ENCODE results near the gene USP24. TPM values are rescaled to one million over a fixed set of nuclear protein-coding genes. Genes with fewer than 3 reads are reported as not detected.
"Not testable (repeated sequence)": the region's sequence is repeated elsewhere in the genome, so short reads cannot be mapped to it uniquely, and the experiment has no call there.

Gene USP24
- total and polyA plus RNA-seq, 7 experiments from 2014 or later, result 4.7 to 91.4 (median 71.7) TPM

- H3K36me3 ChIP-seq (ENCODE audit: control insufficient read depth in 2 of 3, insufficient read depth in 3 of 3, low read length in 3 of 3); CTCF ChIA-PET; H3K27me3 Mint-ChIP-seq; H3K27ac ChIP-seq (ENCODE audit: low read depth, low read length); H3K4me3 ChIP-seq (ENCODE audit: low read length); intact Hi-C loops (cut with micrococcal nuclease); H3K9me3 ChIP-seq (ENCODE audit: control insufficient read depth in 2 of 3, low read length in 3 of 3); DNase-seq; ATAC-seq; H3K9me3 Mint-ChIP-seq; H3K27me3 ChIP-seq (ENCODE audit: control insufficient read depth in 2 of 2, insufficient read depth in 2 of 2, low read length in 2 of 2): not testable (repeated sequence)
- peaks cover 13 to 22% of the 10 kb centered on the region in 2 donors for H3K4me1 ChIP-seq (ENCODE audit: control insufficient read depth in 2 of 2, insufficient read depth in 2 of 2, low read length in 2 of 2)
- H3K36me3 Mint-ChIP-seq, result peaks cover 5 to 21% (median 16%) of the 10 kb centered on the region in 5 donors
- peak overlapping the region in 1 of 9 donors; percentile 43 for H3K27ac Mint-ChIP-seq
- H3K4me1 Mint-ChIP-seq, result peaks cover 31 to 84% (median 79%) of the 10 kb centered on the region in 7 donors
- POLR2A ChIA-PET, result interaction anchor here (2.0 kb wide), 1 partner anchor 24 kb away, joined by 4 read pairs; the partner anchor contains the start of gene USP24
- H3K4me3 Mint-ChIP-seq, result peak overlapping the region in 1 of 10 donors; percentile 10
Measured at GRCh38 chr1:55191219-55191952, 23.8 kb downstream of the USP24 start.

GRCh38 chr1:55190109-55190508 lies 25.1 kb downstream of the USP24 start:
- ChIA-PET CTCF (interaction anchor here (0.6 kb wide), 1 partner anchor 12 kb away, joined by 3 read pairs; no protein-coding TSS in a partner anchor), POLR2A (interaction anchor here (2.0 kb wide), 1 partner anchor 25 kb away, joined by 4 read pairs; the partner anchor contains the start of gene USP24)
- DNase-seq, result no peak
- Histone ChIP-seq H3K27ac (ENCODE audit: low read depth, low read length) (no peak overlapping the region), H3K27me3 (ENCODE audit: control insufficient read depth in 2 of 2, insufficient read depth in 2 of 2, low read length in 2 of 2) (no peaks in the 10 kb centered on the region), H3K4me3 (ENCODE audit: low read length) (no peak overlapping the region), H3K4me1 (ENCODE audit: control insufficient read depth in 2 of 2, insufficient read depth in 2 of 2, low read length in 2 of 2) (peaks cover 13% of the 10 kb centered on the region in 2 donors), H3K9me3 (ENCODE audit: control insufficient read depth in 2 of 3, low read length in 3 of 3) (no peaks in the 10 kb centered on the region), H3K36me3 (ENCODE audit: control insufficient read depth in 2 of 3, insufficient read depth in 3 of 3, low read length in 3 of 3) (no peaks in the 10 kb centered on the region)
- no peaks in the 10 kb centered on the region for H3K27me3 Mint-ChIP-seq
- no peak for ATAC-seq
- H3K9me3 Mint-ChIP-seq, result peaks cover 0 to 13% (median 1%) of the 10 kb centered on the region in 11 donors
- no peak overlapping the region for H3K4me3 Mint-ChIP-seq
- peak overlapping the region in 1 of 9 donors; percentile 35 for H3K27ac Mint-ChIP-seq
- peaks cover 25 to 83% (median 70%) of the 10 kb centered on the region in 7 donors for H3K4me1 Mint-ChIP-seq
- H3K36me3 Mint-ChIP-seq, result peaks cover 5 to 28% (median 24%) of the 10 kb centered on the region in 5 donors
- intact Hi-C loops (cut with micrococcal nuclease), result no loop called here

GRCh38 chr1:55188909-55189308 lies 26.3 kb downstream of the USP24 start:
- H3K4me3 Mint-ChIP-seq, result peak overlapping the region in 1 of 10 donors; percentile 41
- H3K36me3 Mint-ChIP-seq, result peaks cover 12 to 36% (median 32%) of the 10 kb centered on the region in 5 donors
- Histone ChIP-seq H3K27ac (ENCODE audit: low read depth, low read length) (no peak overlapping the region), H3K9me3 (ENCODE audit: control insufficient read depth in 2 of 3, low read length in 3 of 3) (peaks cover 0 to 8% (median 0%) of the 10 kb centered on the region in 3 experiments), H3K36me3 (ENCODE audit: control insufficient read depth in 2 of 3, insufficient read depth in 3 of 3, low read length in 3 of 3) (no peaks in the 10 kb centered on the region), H3K27me3 (ENCODE audit: control insufficient read depth in 2 of 2, insufficient read depth in 2 of 2, low read length in 2 of 2) (no peaks in the 10 kb centered on the region), H3K4me1 (ENCODE audit: control insufficient read depth in 2 of 2, insufficient read depth in 2 of 2, low read length in 2 of 2) (peaks cover 13% of the 10 kb centered on the region in 2 donors), H3K4me3 (ENCODE audit: low read length) (no peak overlapping the region)
- H3K9me3 Mint-ChIP-seq, result peaks cover 2 to 21% (median 9%) of the 10 kb centered on the region in 11 donors
- H3K27ac Mint-ChIP-seq, result peak overlapping the region in 1 of 9 donors; percentile 1
- CTCF ChIA-PET, result no interaction called here
- ATAC-seq (no peak), DNase-seq (no peak)
- POLR2A ChIA-PET, result interaction anchor here (1.1 kb wide), 1 partner anchor 14 kb away, joined by 4 read pairs; no protein-coding TSS in a partner anchor
- intact Hi-C loops (cut with micrococcal nuclease), result loop anchor here in 1 of 2 donors (2.0 kb wide), 1 partner anchor 16 kb away; no protein-coding TSS in a partner anchor
- no peaks in the 10 kb centered on the region for H3K27me3 Mint-ChIP-seq
- H3K4me1 Mint-ChIP-seq, result peaks cover 19 to 81% (median 64%) of the 10 kb centered on the region in 7 donors

- H3K36me3 Mint-ChIP-seq, result peaks cover 15 to 49% (median 43%) of the 10 kb centered on the region in 5 donors
- CTCF ChIA-PET, result no interaction called here
Measured at GRCh38 chr1:55185832-55186231, 29.3 kb downstream of the USP24 start.

GRCh38 chr1:55184859-55185258 lies 30.3 kb downstream of the USP24 start:
- intact Hi-C loops (cut with micrococcal nuclease), result no loop called here
- Mint-ChIP-seq H3K4me3 (peak overlapping the region in 1 of 10 donors; percentile 3), H3K4me1 (peaks cover 25 to 88% (median 70%) of the 10 kb centered on the region in 7 donors), H3K9me3 (peaks cover 5 to 25% (median 13%) of the 10 kb centered on the region in 11 donors), H3K27ac (no peak overlapping the region), H3K36me3 (peaks cover 15 to 47% (median 43%) of the 10 kb centered on the region in 5 donors), H3K27me3 (no peaks in the 10 kb centered on the region)
- Histone ChIP-seq H3K27ac (ENCODE audit: low read depth, low read length) (no peak overlapping the region), H3K36me3 (ENCODE audit: control insufficient read depth in 2 of 3, insufficient read depth in 3 of 3, low read length in 3 of 3) (no peaks in the 10 kb centered on the region), H3K9me3 (ENCODE audit: control insufficient read depth in 2 of 3, low read length in 3 of 3) (peaks cover 0 to 8% (median 0%) of the 10 kb centered on the region in 3 experiments), H3K4me3 (ENCODE audit: low read length) (no peak overlapping the region), H3K4me1 (ENCODE audit: control insufficient read depth in 2 of 2, insufficient read depth in 2 of 2, low read length in 2 of 2) (peaks cover 6 to 8% of the 10 kb centered on the region in 2 donors), H3K27me3 (ENCODE audit: control insufficient read depth in 2 of 2, insufficient read depth in 2 of 2, low read length in 2 of 2) (no peaks in the 10 kb centered on the region)
- POLR2A ChIA-PET, result no interaction called here
- CTCF ChIA-PET, result no interaction called here
- ATAC-seq (no peak), DNase-seq (no peak)

More at GRCh38 chr1:55185832-55186231, 29.3 kb downstream of the USP24 start:
- Mint-ChIP-seq H3K9me3 (peaks cover 5 to 25% (median 13%) of the 10 kb centered on the region in 11 donors), H3K27me3 (no peaks in the 10 kb centered on the region), H3K4me1 (peaks cover 21 to 83% (median 66%) of the 10 kb centered on the region in 7 donors), H3K27ac (peak overlapping the region in 2 of 9 donors; percentile 11 to 40), H3K4me3 (peak overlapping the region in 1 of 10 donors; percentile 7)
- no peaks in the 10 kb centered on the region for H3K27me3 ChIP-seq (ENCODE audit: control insufficient read depth in 2 of 2, insufficient read depth in 2 of 2, low read length in 2 of 2)
- no peak overlapping the region for H3K27ac ChIP-seq (ENCODE audit: low read depth, low read length)
- POLR2A ChIA-PET, result no interaction called here
- DNase-seq (no peak), ATAC-seq (no peak)
- peaks cover 6 to 8% of the 10 kb centered on the region in 2 donors for H3K4me1 ChIP-seq (ENCODE audit: control insufficient read depth in 2 of 2, insufficient read depth in 2 of 2, low read length in 2 of 2)
- peaks cover 0 to 8% (median 0%) of the 10 kb centered on the region in 3 experiments for H3K9me3 ChIP-seq (ENCODE audit: control insufficient read depth in 2 of 3, low read length in 3 of 3)
- H3K36me3 ChIP-seq (ENCODE audit: control insufficient read depth in 2 of 3, insufficient read depth in 3 of 3, low read length in 3 of 3), result no peaks in the 10 kb centered on the region
- intact Hi-C loops (cut with micrococcal nuclease), result no loop called here
- H3K4me3 ChIP-seq (ENCODE audit: low read length), result no peak overlapping the region

- no peak for DNase-seq
- Histone ChIP-seq H3K27ac (ENCODE audit: low read depth, low read length) (no peak overlapping the region), H3K27me3 (ENCODE audit: control insufficient read depth in 2 of 2, insufficient read depth in 2 of 2, low read length in 2 of 2) (no peaks in the 10 kb centered on the region), H3K4me3 (ENCODE audit: low read length) (no peak overlapping the region), H3K36me3 (ENCODE audit: control insufficient read depth in 2 of 3, insufficient read depth in 3 of 3, low read length in 3 of 3) (peaks cover 0 to 10% (median 0%) of the 10 kb centered on the region in 3 experiments), H3K4me1 (ENCODE audit: control insufficient read depth in 2 of 2, insufficient read depth in 2 of 2, low read length in 2 of 2) (no peaks in the 10 kb centered on the region), H3K9me3 (ENCODE audit: control insufficient read depth in 2 of 3, low read length in 3 of 3) (peaks cover 0 to 8% (median 0%) of the 10 kb centered on the region in 3 experiments)
- H3K9me3 Mint-ChIP-seq, result peaks cover 5 to 25% (median 13%) of the 10 kb centered on the region in 11 donors
- peak overlapping the region in 3 of 9 donors; percentile 27 to 40 (median 34) for H3K27ac Mint-ChIP-seq
- intact Hi-C loops (cut with micrococcal nuclease), result no loop called here
- peak overlapping the region in 2 of 10 donors; percentile 9 to 25 for H3K4me3 Mint-ChIP-seq
- POLR2A ChIA-PET, result no interaction called here
- H3K27me3 Mint-ChIP-seq, result no peaks in the 10 kb centered on the region
- CTCF ChIA-PET, result no interaction called here
- peaks cover 9 to 53% (median 44%) of the 10 kb centered on the region in 5 donors for H3K36me3 Mint-ChIP-seq
- peaks cover 25 to 80% (median 63%) of the 10 kb centered on the region in 7 donors for H3K4me1 Mint-ChIP-seq
- ATAC-seq, result no peak
Measured at GRCh38 chr1:55181666-55182065, 33.5 kb downstream of the USP24 start.

Measured in naive thymus-derived CD4-positive, alpha-beta T cell (primary cell).